GM21737 (cell line): ENCODE results near the gene VAV2.
"Not testable (repeated sequence)": the region's sequence is repeated elsewhere in the genome, so short reads cannot be mapped to it uniquely, and the experiment has no call there.

Experiments
- ATAC-seq: cut with Tn5 transposase; IDR thresholded peaks from one replicate; pipeline ENCODE4 v1.9.1; 2021; ENCODE audit warnings: mild to moderate bottlenecking, moderate library complexity; ENCODE audit not compliant: unreplicated experiment

Gene VAV2

DNA sequence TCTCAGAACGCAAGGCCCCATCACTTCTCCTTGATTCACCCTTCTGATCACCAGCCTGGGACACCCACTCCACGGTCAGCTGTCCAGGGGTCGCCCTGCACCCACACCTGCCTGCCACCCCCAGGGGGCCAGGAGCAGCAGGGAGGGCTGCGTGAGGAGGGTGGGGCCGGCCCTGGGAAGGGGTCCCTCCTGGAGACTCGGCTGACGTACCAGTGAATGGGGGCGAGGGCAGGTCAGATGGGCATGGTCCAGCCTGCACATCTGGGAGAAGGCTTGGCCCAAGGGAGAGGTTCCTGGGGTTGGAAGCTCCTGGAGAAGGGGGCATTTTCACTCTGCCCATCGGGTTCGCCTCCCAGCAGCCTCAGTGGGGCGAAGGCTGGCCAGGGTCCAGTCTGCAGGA, 232.2 kb downstream of the VAV2 start:
- no peak for ATAC-seq

GRCh38 chr9:133759146-133759900, 232.8 kb downstream of the VAV2 start:
- ATAC-seq: no peak

GRCh38 chr9:133758228-133758627, 233.9 kb downstream of the VAV2 start:
- ATAC-seq: no peak

GRCh38 chr9:133754688-133755227, 237.4 kb downstream of the VAV2 start:
- no peak for ATAC-seq

GRCh38 chr9:133754187-133754586, 237.9 kb downstream of the VAV2 start:
- ATAC-seq: no peak

- no peak for ATAC-seq
Observed at GRCh38 chr9:133752739-133753446, 239.2 kb downstream of the VAV2 start.

GRCh38 chr9:133750982-133751649, 241.0 kb downstream of the VAV2 start:
- ATAC-seq: no peak

GRCh38 chr9:133747309-133747708, 244.8 kb downstream of the VAV2 start:
- no peak for ATAC-seq

- not testable (repeated sequence) for ATAC-seq
Observed at GRCh38 chr9:133744528-133744927, 247.6 kb downstream of the VAV2 start.

DNA sequence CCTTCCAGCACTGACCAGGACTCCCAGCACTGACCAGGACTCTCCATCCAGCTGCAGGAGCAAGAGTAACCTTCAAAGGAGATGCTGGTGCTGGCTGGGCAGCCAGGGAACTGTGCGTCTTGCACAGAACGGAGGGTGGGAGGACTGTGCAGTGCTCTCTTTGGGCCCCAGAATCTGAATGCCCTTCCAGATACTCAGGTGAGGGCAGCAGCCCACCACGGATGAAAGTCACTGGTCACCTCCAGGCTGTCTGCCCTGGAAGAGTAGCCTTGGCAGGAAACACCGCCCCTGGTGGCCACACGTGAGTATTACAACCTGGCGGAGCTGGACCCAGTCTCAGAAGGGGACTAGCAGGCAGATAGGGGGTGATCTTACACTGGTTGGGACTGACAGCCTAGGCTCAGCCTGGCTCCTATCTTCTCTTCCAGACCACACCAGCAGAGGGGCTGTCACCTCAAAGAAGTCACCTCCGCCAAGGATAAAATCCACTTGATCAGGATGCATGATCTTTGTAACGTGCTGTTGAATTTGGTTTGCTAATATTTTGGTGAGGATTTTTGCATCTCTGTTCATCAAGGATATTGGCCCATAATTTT, 249.2 kb downstream of the VAV2 start:
- no peak for ATAC-seq

- ATAC-seq: no peak
Observed at GRCh38 chr9:133742251-133742650, 249.9 kb downstream of the VAV2 start.

- ATAC-seq: no peak
Observed at GRCh38 chr9:133741716-133742115, 250.4 kb downstream of the VAV2 start.

GRCh38 chr9:133740911-133741310, 251.2 kb downstream of the VAV2 start:
- ATAC-seq: no peak

DNA sequence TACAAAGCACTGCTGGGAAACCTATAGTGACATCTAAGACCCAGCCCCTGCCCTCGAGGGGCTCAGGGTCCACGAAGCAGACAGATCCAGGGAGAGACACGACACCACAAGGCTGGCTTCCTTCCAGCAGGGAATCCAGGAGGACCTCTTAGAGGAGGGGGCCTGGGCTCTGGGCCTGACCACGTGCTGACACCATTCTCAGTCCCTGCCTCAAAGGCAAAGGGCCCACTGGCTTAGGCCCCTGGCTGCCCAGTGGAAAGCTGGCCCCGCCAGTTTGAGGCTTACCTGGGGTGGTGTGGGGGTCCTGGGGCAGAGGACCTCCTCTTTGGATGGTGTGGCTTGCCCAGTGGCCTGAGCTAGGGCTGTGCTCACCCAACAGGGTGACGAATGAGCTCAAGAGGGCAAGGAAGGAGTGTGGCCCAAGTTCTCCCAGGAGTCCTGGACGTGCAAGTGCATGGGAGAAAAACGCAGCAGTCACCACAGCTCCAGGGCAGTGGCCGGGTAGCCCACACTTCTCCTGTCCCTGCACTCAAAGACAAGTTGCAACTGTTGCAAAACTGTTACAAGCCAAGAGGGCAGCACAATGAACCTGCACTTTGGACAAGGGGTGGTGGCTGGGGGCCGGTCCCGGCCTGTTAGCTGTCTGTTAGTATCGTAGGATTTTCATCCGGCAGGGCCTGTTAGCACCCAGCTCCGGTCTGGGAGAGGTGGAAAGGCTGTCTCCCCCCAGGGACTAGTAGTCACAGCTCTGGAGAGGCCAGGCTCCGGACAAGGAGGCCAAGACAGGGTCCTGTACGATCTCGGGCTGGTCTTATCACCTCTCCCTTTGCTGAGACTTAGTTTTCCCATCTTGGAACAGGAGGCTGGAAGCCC, 252.5 kb downstream of the VAV2 start:
- no peak for ATAC-seq

GRCh38 chr9:133738640-133739225, 253.4 kb downstream of the VAV2 start:
- ATAC-seq: no peak

GRCh38 chr9:133737774-133738639, 254.1 kb downstream of the VAV2 start, which contains the start of gene SARDH:
TSS of gene SARDH (minus strand) at chr9:133738352. CDS start at chr9:133734173, 4,179 bp downstream.
- ATAC-seq: no peak

DNA sequence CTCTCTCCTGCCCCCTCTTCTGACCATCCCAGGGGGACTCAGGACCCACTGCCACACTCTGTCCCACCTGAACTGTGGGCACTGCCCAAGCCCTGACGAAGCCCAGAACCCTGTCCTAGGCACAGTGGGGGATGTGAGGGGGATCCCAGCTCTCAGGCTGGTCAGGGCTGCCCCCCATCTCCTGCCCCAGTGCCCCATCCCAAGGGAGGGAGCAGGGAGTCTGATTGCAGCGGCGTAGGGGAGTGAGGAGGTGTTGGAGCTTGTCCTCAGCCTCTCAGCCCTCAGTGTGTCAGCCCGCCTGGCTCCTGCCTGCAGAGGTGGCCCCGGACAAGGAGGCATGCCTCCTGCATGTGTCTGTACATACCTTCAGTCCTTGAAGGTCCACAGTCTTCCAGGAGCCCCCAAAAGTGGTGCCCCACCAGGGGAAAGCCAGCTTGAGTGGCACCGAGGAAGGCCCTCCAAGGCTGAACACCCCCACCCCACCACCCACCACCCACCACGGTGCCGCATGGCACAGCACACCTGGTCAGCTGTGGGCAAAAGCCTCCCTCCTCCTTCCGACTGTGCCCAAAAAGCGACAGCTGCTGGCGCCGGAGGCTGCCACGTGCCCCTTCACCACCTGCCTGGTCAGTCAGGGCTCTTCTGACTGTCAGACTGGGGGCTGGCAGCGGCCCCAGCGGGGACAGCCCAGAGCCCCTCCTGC, 254.9 kb downstream of the VAV2 start:
- ATAC-seq: no peak

GRCh38 chr9:133735931-133736330, 256.2 kb downstream of the VAV2 start:
- ATAC-seq: no peak
